ENCODE results near the gene ARPC5L.
"Not testable (repeated sequence)": the region's sequence is repeated elsewhere in the genome, so short reads cannot be mapped to it uniquely, and the experiment has no call there.

ARPC5L gene

GRCh38 chr9:124841075-124841821, 20.7 kb upstream of the ARPC5L start:
- DNase-seq, result no peak

- no peak for DNase-seq
These were observed 18.4 kb upstream of the ARPC5L start for GRCh38 chr9:124843456-124844034.

DNA sequence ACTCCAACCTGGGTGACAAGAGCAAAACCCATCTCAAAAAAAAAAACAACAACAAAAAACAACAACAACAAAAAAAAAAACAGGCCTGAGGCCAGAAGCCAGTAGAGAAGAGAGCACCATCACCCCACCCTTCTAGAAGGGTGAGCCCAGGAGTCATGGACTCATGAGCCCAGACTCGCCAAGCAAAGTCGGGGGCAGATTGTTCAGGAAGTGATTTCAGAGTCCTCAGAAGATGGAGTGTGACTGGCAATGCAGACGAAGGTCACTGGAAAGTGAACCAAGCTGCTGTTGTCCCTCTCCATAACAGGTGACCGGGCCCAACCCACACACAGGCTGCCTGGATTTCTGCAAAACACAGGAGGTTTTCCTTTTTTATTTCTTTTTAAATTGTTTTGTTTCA, 17.6 kb upstream of the ARPC5L start:
- no peak for DNase-seq

- not testable (repeated sequence) for DNase-seq
These were observed 15.5 kb upstream of the ARPC5L start for GRCh38 chr9:124846467-124846866.

DNA sequence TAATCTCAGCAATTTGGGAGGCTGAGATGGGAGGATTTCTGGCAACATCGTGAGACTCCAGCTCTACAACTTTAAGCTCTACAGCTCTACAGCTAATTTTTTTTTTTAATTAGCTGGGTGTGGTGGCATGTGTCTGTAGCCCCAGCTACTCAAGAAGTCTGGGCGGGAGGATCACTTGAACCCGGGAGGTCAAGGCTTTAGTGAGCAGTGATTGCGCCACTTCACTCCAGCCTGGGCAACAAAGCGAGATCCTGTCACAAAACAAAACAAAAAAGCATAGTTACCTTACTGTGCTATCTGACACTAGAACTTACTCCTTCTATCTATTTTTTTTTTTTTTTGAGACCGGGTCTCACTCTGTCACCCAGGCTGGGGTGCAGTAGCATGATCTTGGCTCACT, 15.0 kb upstream of the ARPC5L start:
- DNase-seq, result no peak

GRCh38 chr9:124849801-124850200, 12.1 kb upstream of the ARPC5L start:
- DNase-seq, result no peak

DNA sequence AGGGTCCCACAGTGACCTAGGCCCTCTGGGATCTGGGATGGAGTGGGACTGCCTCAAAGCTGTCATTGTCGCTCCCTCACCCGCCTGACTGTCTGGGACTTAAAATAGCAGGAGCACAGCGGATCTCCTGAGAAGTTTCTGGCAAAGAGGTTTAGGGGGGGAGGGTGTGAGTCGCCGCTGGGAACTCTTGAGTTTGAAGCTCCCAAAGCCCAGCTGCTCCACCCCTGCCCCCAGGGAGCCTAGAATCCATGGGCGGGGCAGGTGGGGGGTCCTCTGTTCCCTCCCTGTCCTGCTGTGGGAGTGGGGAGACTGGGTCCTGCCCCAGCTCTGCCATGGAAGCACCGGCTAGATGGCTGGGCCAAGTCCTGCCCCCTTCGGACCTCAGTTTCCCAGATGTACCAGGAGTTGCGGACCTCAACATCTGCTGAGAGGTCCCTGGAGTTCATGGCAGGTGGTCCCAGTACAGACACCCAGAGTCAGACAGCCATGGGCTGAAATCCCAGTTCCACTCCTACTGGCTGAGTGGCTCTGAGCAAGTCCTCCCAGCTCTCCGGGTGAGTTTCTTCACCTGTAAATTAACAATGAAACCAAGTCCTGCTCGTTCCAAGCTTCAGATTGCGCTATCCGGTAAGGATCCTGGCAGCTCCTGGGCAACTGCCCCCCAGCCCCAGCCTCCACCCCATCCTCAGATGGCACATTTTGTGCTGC, 9.7 kb upstream of the ARPC5L start:
- DNase-seq, result no peak

GRCh38 chr9:124852829-124853531, 8.9 kb upstream of the ARPC5L start, which contains the start of gene WDR38:
TSS of gene WDR38 (plus strand) at chr9:124853460. CDS start at chr9:124853532, 72 bp downstream.
- peak; percentile 73 for DNase-seq

- no peak for DNase-seq
These were observed 8.3 kb upstream of the ARPC5L start for GRCh38 chr9:124853605-124854143.

GRCh38 chr9:124854161-124854560, 7.8 kb upstream of the ARPC5L start:
- no peak for DNase-seq

DNA sequence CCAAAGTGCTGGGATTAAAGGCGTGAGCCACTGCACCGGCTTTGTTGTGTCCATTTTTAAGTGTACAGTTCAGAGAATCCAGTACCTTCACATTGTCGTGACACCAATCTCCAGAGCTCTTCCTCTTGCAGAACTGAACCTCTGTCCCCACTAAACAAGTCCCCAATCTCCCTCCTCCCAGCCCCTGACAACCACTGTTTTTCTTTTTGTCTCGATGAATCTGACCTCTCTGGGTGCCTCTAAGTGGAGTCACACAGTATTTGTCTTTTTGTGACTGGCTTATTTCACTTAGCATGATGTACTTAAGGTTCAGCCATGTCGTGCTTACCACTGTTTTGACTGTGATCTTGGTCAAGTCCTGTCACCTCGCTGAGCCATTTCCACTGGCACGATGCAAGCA, 7.1 kb upstream of the ARPC5L start:
- DNase-seq, result no peak

DNA sequence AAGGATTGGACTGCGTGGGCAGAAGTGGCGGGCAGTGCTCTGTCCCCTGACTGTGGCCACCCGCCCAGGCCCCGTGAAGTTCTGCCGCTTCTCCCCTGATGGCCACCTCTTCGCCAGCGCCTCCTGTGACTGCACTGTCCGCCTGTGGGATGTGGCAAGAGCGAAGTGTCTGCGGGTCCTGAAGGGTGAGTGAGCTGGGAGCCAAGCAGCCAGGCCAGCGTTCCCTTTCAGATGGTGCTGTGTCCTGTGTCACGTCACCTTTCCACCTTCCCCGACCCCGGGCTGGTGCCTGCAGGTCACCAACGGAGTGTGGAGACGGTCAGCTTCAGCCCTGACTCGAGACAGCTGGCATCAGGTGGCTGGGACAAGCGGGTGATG, 6.4 kb upstream of the ARPC5L start:
- DNase-seq, result no peak

DNA sequence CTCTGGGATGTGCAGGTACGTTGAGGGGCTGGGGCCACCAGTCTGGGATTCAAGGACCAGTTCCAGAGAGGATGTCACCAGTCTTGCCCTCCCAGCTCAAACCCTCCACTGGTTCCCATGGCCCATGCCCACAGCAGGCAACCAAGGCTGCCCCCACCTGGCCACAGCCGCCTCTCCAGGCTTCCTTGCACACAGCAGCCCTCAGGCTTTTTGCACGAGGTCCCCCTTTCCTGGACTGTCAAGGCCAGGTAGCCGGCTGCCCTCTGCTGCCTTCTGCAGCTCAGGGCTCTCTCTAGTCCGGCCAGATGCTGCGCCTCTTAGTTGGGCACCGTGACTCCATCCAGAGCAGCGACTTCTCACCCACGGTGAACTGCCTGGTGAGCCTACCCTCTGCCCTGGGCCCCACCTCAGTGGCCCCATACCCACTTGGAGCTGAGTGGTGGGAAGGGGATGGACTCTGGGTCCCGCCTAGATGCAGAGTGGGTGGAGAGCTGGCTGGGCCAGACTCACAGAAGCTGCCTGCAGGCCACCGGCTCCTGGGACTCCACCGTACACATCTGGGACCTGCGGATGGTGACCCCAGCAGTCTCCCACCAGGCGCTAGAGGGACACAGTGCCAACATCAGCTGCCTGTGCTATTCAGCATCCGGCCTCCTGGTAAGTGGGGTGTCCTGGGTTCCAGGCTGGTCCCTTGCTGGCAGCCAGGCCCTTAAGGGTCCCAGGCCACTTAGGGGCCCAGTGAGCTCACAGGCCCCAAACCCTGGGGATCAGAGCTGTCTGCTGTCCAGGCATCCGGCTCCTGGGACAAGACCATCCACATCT, 5.8 kb upstream of the ARPC5L start:
- no peak for DNase-seq

DNA sequence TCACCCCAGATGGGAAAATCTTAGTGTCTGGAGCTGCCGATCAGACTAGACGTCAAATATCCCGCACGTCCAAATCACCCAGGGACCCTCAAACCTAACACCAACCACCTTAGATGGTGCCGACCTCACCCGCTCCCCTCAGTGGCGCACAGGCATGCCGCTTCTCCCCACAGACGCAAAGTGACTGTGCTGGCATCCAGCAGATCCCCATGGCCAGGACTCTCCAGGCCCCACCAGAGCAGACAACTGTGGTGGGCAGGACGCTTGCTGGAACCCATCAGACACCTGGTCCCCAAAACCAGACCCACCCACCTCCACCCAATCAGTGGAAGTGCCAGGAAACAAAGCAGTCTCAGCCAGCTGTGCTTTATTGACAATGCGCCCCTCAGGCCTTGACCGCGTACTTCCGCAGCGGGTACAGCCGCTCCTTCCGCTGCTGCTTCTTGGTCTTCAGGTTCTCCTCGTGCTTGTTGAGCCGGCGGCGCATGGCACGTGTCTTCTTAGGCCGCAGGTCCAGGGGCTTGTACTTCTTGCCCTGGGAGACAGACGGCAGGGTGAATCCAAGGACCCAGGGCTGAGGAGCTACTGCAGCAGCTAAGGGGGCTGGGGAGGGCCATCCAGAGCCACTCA, 4.3 kb upstream of the ARPC5L start:
- no peak for DNase-seq

GRCh38 chr9:124858330-124859046, 3.4 kb upstream of the ARPC5L start:
- DNase-seq, result no peak

DNA sequence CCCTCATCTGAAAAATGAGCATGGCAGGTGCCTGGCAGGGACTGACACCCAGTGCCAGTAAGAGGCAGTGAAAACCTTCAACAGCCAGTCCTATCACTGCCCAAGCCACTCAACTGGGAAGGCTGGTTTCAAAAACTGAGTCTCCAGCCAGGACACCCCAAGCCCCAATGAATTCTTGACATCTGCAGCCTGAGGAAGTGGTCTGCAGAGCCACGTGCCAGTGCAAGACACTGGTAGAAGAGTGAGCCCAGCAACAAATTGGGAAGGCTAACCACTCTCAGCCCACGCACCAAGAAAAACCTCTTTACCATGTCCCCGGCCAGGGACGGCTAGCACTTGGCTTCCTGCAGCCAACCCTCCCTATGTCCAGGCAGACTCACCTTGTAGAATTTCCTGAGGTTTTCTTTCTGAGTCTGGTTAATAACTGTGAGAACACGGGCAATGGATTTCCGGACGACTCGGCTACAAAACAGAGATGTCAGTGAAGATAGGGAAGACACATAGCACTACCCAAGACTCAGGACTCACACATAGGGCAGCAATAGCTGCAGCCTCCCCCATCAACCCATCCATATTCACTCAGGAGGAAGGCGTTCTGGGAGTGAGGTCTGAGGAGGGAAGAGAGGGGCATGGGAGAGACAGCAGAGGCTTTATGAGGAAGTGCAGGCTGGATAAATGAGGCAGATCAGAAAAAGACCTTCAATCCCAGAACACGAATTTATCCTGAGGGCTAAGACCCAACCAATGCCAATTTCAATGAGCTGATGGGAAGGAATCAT, 1.9 kb upstream of the ARPC5L start:
- no peak for DNase-seq

DNA sequence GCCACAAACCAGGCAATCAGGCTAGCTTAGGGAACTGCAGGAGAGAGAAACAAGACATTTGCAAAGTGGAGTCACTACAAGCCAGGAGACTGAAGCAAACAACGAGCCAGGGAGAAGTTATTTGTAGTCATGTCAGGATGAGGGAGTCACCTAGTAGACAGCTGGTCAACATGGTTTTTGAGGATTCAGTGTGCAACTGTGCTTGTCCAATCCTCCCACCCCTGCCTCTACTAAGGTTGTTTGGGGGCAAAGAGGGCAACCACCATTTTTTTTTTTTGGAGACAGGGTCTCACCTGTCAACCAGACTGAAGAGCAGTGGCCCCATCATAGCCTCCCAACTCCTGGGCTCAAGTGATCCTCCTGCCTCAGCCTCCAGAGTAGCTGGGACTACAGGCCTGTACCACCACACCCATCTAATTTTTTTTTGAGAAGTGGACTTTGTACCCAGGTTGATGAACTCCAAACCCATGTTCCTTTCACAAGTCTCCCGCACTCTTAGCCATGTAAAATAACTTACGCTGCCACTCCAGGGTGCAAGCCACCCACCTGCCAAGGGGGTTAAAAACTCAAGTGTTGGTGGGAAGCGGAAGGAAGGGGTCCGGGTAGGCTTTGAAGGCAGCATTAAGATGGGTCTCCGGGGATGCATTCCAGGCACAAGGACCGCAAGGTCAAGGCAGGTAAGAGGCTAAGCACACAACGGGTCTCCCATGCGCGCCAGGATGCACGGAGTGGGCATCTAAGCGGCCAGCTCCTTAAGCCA, 1.2 kb upstream of the ARPC5L start:
- no peak for DNase-seq

DNA sequence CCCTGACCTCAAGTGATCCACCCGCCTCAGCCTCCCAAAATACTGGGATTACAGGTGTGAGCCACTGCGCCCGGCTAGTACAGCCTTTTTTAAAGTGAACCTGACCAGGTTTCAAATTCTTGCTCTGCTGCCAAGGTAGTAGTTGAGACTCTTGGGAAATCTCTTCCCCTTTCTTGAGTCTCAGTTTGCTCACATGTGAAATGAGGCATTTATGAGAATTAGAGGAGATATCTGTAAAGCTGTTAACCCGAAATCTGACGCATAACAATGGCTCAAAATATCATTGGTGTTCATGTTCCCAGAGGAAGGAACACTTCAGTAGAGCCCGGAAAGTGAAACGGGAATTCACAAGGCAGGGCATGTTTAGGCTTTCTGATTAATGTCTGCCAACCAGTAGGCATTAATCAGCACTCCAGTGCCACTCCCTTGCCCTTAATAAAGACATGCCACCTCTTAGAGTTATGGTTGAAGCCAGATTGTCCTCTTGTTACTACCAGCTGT, 1.5 kb downstream of the ARPC5L start:
- peak; percentile 16 for DNase-seq

Measured in NCI-H2171 treated with DMSO at 0.1 percent for 48 hours (cell line).